ENCODE results near the gene RXRA.

DNA sequence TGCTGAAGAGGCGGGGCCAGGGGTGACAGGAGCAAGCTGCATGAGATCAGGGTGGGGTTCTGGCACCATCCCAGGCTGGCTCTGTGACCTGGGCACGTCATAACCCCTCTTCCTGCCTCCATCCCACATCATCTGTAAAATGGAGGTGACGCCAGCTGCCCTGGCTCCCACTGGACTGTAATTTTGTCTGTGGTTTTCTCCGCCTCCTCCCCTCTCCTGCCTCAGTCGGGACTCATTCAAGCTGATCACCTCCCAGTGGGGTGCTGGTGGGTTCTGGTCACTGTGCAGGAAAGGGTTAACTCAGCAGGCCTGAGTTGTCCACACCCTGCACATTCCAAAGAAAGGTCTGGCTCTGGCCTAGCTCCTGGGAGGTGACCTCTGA, 128.2 kb downstream of the RXRA start:
- TF ChIP-seq, protein P1, sequence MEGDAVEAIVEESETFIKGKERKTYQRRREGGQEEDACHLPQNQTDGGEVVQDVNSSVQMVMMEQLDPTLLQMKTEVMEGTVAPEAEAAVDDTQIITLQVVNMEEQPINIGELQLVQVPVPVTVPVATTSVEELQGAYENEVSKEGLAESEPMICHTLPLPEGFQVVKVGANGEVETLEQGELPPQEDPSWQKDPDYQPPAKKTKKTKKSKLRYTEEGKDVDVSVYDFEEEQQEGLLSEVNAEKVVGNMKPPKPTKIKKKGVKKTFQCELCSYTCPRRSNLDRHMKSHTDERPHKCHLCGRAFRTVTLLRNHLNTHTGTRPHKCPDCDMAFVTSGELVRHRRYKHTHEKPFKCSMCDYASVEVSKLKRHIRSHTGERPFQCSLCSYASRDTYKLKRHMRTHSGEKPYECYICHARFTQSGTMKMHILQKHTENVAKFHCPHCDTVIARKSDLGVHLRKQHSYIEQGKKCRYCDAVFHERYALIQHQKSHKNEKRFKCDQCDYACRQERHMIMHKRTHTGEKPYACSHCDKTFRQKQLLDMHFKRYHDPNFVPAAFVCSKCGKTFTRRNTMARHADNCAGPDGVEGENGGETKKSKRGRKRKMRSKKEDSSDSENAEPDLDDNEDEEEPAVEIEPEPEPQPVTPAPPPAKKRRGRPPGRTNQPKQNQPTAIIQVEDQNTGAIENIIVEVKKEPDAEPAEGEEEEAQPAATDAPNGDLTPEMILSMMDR (IDR thresholded peaks at IDR 0.05) = no peak
- no peak for TF ChIP-seq POLR2A (IDR thresholded peaks at IDR 0.05)

All from thyroid gland (tissue), 4 donors.